ENCODE data around the gene SPEG. TPM values are rescaled to one million over a fixed set of nuclear protein-coding genes. Genes with fewer than 3 reads are reported as not detected.

The SPEG gene
- total and polyA plus RNA-seq, 2 of the 13 experiments (the other 11 are each of a cell fraction or from before 2014, with no cell fraction given): 0.18 to 0.24 TPM

DNA sequence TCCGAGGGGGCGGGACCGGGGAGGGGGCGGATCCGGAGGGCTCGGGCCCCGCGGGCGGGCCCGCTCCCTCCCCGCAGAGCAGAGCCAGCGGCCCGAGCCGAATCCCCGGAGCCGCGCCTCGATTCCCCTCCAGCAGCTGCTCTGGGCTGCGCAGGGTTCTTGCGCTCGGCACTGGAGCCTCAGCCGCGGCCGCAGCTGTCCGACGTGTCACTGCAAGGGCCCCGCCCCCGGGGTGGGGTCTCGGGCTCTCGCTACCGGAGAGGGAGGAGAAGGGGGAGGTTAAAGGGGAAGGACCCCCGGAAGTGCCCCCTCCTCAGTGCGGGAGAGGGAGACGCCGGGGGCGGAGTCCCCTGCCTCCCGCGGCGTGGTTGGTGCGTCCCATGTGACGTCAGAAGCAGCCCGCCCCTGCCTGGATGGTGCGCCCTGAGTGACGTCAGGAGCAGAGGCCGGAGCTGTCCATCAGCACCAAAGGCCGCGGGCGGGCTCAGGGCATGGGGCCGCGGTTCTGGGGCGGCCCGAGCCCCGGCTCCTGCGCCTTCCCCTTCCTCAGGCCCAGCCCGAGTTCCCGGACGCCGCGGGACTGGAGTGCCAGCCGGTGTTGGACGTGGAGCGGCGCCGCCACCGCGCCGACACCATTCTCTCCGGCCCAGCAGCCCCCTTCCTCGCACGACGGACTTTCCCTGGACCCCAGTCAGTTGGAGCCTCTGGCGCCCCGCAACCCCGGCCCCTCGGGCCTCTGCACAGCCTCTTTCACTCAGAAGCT lies 109.1 kb downstream of the SPEG start, which contains the start of the genes CHPF and TMEM198 (continued):
- TF ChIP-seq, protein P1, sequence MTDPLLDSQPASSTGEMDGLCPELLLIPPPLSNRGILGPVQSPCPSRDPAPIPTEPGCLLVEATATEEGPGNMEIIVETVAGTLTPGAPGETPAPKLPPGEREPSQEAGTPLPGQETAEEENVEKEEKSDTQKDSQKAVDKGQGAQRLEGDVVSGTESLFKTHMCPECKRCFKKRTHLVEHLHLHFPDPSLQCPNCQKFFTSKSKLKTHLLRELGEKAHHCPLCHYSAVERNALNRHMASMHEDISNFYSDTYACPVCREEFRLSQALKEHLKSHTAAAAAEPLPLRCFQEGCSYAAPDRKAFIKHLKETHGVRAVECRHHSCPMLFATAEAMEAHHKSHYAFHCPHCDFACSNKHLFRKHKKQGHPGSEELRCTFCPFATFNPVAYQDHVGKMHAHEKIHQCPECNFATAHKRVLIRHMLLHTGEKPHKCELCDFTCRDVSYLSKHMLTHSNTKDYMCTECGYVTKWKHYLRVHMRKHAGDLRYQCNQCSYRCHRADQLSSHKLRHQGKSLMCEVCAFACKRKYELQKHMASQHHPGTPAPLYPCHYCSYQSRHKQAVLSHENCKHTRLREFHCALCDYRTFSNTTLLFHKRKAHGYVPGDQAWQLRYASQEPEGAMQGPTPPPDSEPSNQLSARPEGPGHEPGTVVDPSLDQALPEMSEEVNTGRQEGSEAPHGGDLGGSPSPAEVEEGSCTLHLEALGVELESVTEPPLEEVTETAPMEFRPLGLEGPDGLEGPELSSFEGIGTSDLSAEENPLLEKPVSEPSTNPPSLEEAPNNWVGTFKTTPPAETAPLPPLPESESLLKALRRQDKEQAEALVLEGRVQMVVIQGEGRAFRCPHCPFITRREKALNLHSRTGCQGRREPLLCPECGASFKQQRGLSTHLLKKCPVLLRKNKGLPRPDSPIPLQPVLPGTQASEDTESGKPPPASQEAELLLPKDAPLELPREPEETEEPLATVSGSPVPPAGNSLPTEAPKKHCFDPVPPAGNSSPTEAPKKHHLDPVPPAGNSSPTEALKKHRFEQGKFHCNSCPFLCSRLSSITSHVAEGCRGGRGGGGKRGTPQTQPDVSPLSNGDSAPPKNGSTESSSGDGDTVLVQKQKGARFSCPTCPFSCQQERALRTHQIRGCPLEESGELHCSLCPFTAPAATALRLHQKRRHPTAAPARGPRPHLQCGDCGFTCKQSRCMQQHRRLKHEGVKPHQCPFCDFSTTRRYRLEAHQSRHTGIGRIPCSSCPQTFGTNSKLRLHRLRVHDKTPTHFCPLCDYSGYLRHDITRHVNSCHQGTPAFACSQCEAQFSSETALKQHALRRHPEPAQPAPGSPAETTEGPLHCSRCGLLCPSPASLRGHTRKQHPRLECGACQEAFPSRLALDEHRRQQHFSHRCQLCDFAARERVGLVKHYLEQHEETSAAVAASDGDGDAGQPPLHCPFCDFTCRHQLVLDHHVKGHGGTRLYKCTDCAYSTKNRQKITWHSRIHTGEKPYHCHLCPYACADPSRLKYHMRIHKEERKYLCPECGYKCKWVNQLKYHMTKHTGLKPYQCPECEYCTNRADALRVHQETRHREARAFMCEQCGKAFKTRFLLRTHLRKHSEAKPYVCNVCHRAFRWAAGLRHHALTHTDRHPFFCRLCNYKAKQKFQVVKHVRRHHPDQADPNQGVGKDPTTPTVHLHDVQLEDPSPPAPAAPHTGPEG (CRISPR knock-in tag; IDR thresholded peaks at IDR 0.05): peak; percentile 95; the same call in 1 of the 2 replicates
- TF ChIP-seq NCOA5 (CRISPR knock-in tag; IDR thresholded peaks at IDR 0.05): 0 out of 2 replicates have a peak, but pooled peaks have one; percentile 80
- no peak for TF ChIP-seq ZSCAN29 (CRISPR knock-in tag; conservative IDR thresholded peaks at IDR 0.05)
- TF ChIP-seq ZC3H4 (CRISPR knock-in tag; IDR thresholded peaks at IDR 0.05; ENCODE audit: borderline replicate concordance): no peak
- peak; percentile 83 for TF ChIP-seq FOXJ3 (CRISPR knock-in tag; IDR thresholded peaks at IDR 0.05; ENCODE audit: borderline replicate concordance)
- TF ChIP-seq SRSF4 (IDR thresholded peaks at IDR 0.05; ENCODE audit: low read depth, low read length, poor library complexity, severe bottlenecking): peak; percentile 17
- no peak for TF ChIP-seq ZNF839 (CRISPR knock-in tag; IDR thresholded peaks at IDR 0.05; ENCODE audit: borderline replicate concordance)
- TF ChIP-seq, protein P2, sequence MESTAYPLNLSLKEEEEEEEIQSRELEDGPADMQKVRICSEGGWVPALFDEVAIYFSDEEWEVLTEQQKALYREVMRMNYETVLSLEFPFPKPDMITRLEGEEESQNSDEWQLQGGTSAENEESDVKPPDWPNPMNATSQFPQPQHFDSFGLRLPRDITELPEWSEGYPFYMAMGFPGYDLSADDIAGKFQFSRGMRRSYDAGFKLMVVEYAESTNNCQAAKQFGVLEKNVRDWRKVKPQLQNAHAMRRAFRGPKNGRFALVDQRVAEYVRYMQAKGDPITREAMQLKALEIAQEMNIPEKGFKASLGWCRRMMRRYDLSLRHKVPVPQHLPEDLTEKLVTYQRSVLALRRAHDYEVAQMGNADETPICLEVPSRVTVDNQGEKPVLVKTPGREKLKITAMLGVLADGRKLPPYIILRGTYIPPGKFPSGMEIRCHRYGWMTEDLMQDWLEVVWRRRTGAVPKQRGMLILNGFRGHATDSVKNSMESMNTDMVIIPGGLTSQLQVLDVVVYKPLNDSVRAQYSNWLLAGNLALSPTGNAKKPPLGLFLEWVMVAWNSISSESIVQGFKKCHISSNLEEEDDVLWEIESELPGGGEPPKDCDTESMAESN (CRISPR knock-in tag; conservative IDR thresholded peaks at IDR 0.05): peak; percentile 25; the same call in 1 of the 2 replicates
- TF ChIP-seq ZNF747 (CRISPR knock-in tag; IDR thresholded peaks at IDR 0.05; ENCODE audit: borderline replicate concordance): peak; percentile 86; the same call in 1 of the 2 replicates
- TF ChIP-seq ERF (CRISPR knock-in tag; IDR thresholded peaks at IDR 0.05): peak; percentile 90
- TF ChIP-seq NRL (CRISPR knock-in tag; IDR thresholded peaks at IDR 0.05; ENCODE audit: borderline replicate concordance): no peak; the same call in 1 of the 2 replicates
- TF ChIP-seq, protein P3, sequence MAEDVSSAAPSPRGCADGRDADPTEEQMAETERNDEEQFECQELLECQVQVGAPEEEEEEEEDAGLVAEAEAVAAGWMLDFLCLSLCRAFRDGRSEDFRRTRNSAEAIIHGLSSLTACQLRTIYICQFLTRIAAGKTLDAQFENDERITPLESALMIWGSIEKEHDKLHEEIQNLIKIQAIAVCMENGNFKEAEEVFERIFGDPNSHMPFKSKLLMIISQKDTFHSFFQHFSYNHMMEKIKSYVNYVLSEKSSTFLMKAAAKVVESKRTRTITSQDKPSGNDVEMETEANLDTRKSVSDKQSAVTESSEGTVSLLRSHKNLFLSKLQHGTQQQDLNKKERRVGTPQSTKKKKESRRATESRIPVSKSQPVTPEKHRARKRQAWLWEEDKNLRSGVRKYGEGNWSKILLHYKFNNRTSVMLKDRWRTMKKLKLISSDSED (CRISPR knock-in tag; IDR thresholded peaks at IDR 0.05): no peak
- TF ChIP-seq TP53 (CRISPR knock-in tag; conservative IDR thresholded peaks at IDR 0.05): peak; percentile 65
- TF ChIP-seq DPF2 (CRISPR knock-in tag; IDR thresholded peaks at IDR 0.05; ENCODE audit: borderline replicate concordance, low read depth): no peak
- TF ChIP-seq ZNF432 (CRISPR knock-in tag; IDR thresholded peaks at IDR 0.05; ENCODE audit: borderline replicate concordance): no peak
- TF ChIP-seq ZNF382 (CRISPR knock-in tag; IDR thresholded peaks at IDR 0.05; ENCODE audit: borderline replicate concordance): no peak
- TF ChIP-seq NAIF1 (CRISPR knock-in tag; IDR thresholded peaks at IDR 0.05; ENCODE audit: borderline replicate concordance): no peak; the same call in 1 of the 2 replicates
- TF ChIP-seq SNAI1 (CRISPR knock-in tag; IDR thresholded peaks at IDR 0.05; ENCODE audit: borderline replicate concordance): no peak
- TF ChIP-seq ZNF24 (IDR thresholded peaks at IDR 0.05): no peak
- 0 out of 2 replicates have a peak, but pooled peaks have one; percentile 89 for TF ChIP-seq MYNN (CRISPR knock-in tag; IDR thresholded peaks at IDR 0.05; ENCODE audit: low read depth)
